ENCODE measurements around the gene PRDM16.

The PRDM16 gene

DNA sequence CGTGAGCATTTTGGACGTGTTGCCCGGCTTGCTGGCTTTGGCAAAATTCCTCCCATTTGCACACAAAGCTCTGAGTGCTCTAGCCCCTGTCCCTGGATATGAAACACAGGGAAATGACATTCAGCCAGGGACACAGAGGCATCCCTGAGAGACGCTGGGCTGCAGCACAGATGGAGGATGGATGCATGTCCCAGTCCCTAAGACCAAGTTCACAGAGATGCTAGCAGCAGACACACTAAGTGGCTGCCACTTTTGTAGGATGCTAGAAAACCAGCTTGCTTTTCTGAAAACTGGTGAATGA, 35.3 kb upstream of the PRDM16 start:
- peak overlapping the region; percentile 40; the same call in 1 of the 2 replicates for H3K4me2 ChIP-seq (ENCODE audit: insufficient read depth, low read length)
- peaks cover 8% of the 10 kb centered on the region; the same call in 1 of the 2 replicates for H4K20me1 ChIP-seq (ENCODE audit: insufficient read depth, low read length)
- no peak overlapping the region for H3K27ac ChIP-seq (ENCODE audit: low read length)
- no peak overlapping the region for H2AFZ ChIP-seq (ENCODE audit: low read depth, low read length)
- no peak overlapping the region for H3K4me3 ChIP-seq (ENCODE audit: low read depth in 1 of 2, low read length in 2 of 2)
- no peaks in the 10 kb centered on the region for H3K27me3 ChIP-seq (ENCODE audit: insufficient read depth, low read length, poor library complexity)
- H3K4me1 ChIP-seq (ENCODE audit: insufficient read depth, low read length) = peaks cover 21% of the 10 kb centered on the region
- no peaks in the 10 kb centered on the region for H3K79me2 ChIP-seq (ENCODE audit: insufficient read depth, low read length)
- no peak overlapping the region for H3K9ac ChIP-seq (ENCODE audit: low read depth, low read length)
- no peaks in the 10 kb centered on the region for H3K36me3 ChIP-seq (ENCODE audit: insufficient read depth, low read length)
- DNase-seq (no peak), ATAC-seq (ENCODE audit: insufficient read depth, low read depth) (no peak)
- TF ChIP-seq EZH2 (IDR thresholded peaks at IDR 0.05; ENCODE audit: borderline replicate concordance, low read depth, low read length, severe bottlenecking) = no peak
- TF ChIP-seq, protein P1, sequence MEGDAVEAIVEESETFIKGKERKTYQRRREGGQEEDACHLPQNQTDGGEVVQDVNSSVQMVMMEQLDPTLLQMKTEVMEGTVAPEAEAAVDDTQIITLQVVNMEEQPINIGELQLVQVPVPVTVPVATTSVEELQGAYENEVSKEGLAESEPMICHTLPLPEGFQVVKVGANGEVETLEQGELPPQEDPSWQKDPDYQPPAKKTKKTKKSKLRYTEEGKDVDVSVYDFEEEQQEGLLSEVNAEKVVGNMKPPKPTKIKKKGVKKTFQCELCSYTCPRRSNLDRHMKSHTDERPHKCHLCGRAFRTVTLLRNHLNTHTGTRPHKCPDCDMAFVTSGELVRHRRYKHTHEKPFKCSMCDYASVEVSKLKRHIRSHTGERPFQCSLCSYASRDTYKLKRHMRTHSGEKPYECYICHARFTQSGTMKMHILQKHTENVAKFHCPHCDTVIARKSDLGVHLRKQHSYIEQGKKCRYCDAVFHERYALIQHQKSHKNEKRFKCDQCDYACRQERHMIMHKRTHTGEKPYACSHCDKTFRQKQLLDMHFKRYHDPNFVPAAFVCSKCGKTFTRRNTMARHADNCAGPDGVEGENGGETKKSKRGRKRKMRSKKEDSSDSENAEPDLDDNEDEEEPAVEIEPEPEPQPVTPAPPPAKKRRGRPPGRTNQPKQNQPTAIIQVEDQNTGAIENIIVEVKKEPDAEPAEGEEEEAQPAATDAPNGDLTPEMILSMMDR (IDR thresholded peaks at IDR 0.05; ENCODE audit: borderline replicate concordance, extremely low read depth, low read length, poor library complexity, severe bottlenecking) = no peak
- H3K9me3 ChIP-seq (ENCODE audit: insufficient read depth, low read length, severe bottlenecking) = no peaks in the 10 kb centered on the region

DNA sequence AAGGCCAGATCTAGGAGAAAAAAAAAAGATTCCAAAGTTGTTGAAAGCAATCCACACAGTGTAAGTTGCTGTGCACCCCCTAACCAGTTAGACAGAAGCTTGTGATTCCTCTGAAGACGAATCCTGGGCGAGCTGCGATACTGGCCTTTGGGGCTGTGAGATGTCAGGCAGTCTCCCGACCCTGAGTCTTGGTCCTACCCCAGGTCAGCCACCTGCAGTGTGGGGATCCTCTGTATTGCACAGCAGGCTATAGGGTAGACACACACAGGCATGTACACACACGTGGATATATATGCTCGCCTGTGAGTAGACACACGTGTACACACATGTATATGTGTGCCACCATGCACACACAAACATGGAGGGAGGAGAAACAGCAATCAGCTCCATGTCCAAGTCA, 34.8 kb upstream of the PRDM16 start:
- Histone ChIP-seq H3K4me2 (ENCODE audit: insufficient read depth, low read length) (no peak overlapping the region), H3K4me1 (ENCODE audit: insufficient read depth, low read length) (peaks cover 21% of the 10 kb centered on the region), H3K27me3 (ENCODE audit: insufficient read depth, low read length, poor library complexity) (no peaks in the 10 kb centered on the region), H3K9me3 (ENCODE audit: insufficient read depth, low read length, severe bottlenecking) (no peaks in the 10 kb centered on the region), H4K20me1 (ENCODE audit: insufficient read depth, low read length) (peaks cover 8% of the 10 kb centered on the region; the same call in 1 of the 2 replicates), H3K9ac (ENCODE audit: low read depth, low read length) (no peak overlapping the region), H2AFZ (ENCODE audit: low read depth, low read length) (no peak overlapping the region), H3K4me3 (ENCODE audit: low read depth in 1 of 2, low read length in 2 of 2) (no peak overlapping the region), H3K36me3 (ENCODE audit: insufficient read depth, low read length) (no peaks in the 10 kb centered on the region), H3K79me2 (ENCODE audit: insufficient read depth, low read length) (no peaks in the 10 kb centered on the region), H3K27ac (ENCODE audit: low read length) (no peak overlapping the region)
- no peak for DNase-seq
- no peak for TF ChIP-seq EZH2 (IDR thresholded peaks at IDR 0.05; ENCODE audit: borderline replicate concordance, low read depth, low read length, severe bottlenecking)
- TF ChIP-seq, protein P1 (IDR thresholded peaks at IDR 0.05; ENCODE audit: borderline replicate concordance, extremely low read depth, low read length, poor library complexity, severe bottlenecking) = no peak
- no peak for ATAC-seq (ENCODE audit: insufficient read depth, low read depth)

DNA sequence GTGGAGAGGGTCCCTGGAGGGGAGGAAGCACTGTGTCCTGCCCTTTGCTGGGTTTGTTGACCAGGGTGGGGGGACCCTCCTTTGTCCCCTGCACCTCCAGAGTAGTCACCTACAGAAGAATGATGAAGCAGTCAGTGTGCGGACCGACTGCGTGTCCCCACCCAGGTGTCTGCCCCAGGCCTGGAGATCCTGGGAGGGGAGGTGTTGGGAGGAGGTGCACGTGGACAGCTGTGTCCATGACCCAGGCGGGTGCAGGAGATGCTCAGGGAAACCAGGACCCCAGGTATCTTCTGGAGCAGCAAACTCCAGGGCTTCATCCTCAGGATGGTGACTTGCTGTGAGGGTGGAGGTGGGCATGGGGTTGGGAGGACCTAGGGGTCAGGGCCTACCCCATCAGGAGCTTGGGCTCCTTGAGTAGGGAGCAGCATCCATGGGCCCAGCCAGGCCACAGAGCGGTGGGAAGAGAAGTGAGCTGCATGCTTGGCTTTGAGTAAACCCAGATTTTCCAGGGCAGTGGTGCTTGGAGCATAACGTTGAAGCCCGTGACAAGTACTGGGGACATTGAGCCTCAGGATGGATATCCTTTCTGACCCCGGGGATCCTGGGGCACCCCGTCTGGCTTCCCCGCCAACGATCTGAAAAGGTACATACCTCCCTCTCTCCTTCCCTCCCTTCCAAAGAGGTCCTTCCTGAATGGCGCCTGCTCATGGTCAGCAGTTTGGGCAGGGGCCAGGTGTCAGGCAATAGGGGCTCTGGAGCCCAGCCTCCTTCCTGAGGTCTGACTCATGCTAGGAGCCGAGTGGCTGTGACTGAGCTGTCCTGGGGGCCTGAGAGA, 34.1 kb upstream of the PRDM16 start:
- H3K4me3 ChIP-seq (ENCODE audit: low read depth in 1 of 2, low read length in 2 of 2) = no peak overlapping the region
- no peak overlapping the region for H3K4me2 ChIP-seq (ENCODE audit: insufficient read depth, low read length)
- no peak overlapping the region for H2AFZ ChIP-seq (ENCODE audit: low read depth, low read length)
- H3K9me3 ChIP-seq (ENCODE audit: insufficient read depth, low read length, severe bottlenecking) = no peaks in the 10 kb centered on the region
- no peaks in the 10 kb centered on the region for H3K79me2 ChIP-seq (ENCODE audit: insufficient read depth, low read length)
- H3K4me1 ChIP-seq (ENCODE audit: insufficient read depth, low read length) = peaks cover 21% of the 10 kb centered on the region
- H3K27ac ChIP-seq (ENCODE audit: low read length) = no peak overlapping the region
- no peak for DNase-seq
- H3K36me3 ChIP-seq (ENCODE audit: insufficient read depth, low read length) = no peaks in the 10 kb centered on the region
- H3K27me3 ChIP-seq (ENCODE audit: insufficient read depth, low read length, poor library complexity) = no peaks in the 10 kb centered on the region
- TF ChIP-seq EZH2 (IDR thresholded peaks at IDR 0.05; ENCODE audit: borderline replicate concordance, low read depth, low read length, severe bottlenecking) = no peak
- TF ChIP-seq, protein P1 (IDR thresholded peaks at IDR 0.05; ENCODE audit: borderline replicate concordance, extremely low read depth, low read length, poor library complexity, severe bottlenecking) = no peak
- no peak overlapping the region for H3K9ac ChIP-seq (ENCODE audit: low read depth, low read length)
- ATAC-seq (ENCODE audit: insufficient read depth, low read depth) = no peak
- peaks cover 8% of the 10 kb centered on the region; the same call in 1 of the 2 replicates for H4K20me1 ChIP-seq (ENCODE audit: insufficient read depth, low read length)
